ENCODE data around the gene DBN1.
"Not testable (repeated sequence)": the region's sequence is repeated elsewhere in the genome, so short reads cannot be mapped to it uniquely, and the experiment has no call there.

Gene DBN1

DNA sequence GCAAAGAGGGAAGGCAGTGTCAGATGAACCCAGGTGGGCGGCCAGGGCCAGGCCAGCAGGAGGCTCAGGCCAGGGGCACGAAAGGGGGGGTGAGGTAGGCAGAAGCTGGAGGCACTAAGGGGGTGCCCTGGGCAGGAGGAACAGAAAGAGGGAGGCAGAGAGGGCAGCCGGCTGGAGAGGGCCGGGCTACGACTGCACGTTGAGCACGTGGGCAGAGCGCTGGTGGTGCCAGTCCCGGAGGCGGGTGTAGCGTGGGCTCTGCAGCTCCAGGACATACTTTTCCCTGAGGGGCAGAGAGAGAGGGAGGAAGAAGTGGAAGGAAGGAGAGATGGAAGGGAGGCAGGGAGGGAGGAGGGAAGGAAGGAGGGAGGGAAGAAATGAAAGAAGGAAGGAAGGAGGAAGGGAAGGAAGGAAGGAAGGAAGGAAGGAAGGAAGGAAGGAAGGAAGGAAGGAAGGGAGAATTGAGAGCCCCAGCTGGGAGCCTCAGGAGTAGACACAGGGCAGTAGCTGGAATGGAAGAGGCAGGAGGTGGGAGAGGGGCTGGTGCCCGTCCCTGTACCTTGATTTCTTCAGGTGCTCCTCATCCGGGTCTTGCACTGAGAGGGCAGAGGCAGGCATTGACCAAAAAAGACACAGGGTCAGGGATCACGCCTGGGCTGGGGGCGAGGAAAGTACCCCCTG, 17.0 kb upstream of the DBN1 start:
- H3K4me3 ChIP-seq (ENCODE audit: low read depth, low read length), result no peak overlapping the region
- TF ChIP-seq, protein P1, sequence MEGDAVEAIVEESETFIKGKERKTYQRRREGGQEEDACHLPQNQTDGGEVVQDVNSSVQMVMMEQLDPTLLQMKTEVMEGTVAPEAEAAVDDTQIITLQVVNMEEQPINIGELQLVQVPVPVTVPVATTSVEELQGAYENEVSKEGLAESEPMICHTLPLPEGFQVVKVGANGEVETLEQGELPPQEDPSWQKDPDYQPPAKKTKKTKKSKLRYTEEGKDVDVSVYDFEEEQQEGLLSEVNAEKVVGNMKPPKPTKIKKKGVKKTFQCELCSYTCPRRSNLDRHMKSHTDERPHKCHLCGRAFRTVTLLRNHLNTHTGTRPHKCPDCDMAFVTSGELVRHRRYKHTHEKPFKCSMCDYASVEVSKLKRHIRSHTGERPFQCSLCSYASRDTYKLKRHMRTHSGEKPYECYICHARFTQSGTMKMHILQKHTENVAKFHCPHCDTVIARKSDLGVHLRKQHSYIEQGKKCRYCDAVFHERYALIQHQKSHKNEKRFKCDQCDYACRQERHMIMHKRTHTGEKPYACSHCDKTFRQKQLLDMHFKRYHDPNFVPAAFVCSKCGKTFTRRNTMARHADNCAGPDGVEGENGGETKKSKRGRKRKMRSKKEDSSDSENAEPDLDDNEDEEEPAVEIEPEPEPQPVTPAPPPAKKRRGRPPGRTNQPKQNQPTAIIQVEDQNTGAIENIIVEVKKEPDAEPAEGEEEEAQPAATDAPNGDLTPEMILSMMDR (IDR thresholded peaks at IDR 0.05; ENCODE audit: low read depth, low read length, missing control alignments), result no peak
- DNase-seq (ENCODE audit: low read depth), result no peak

DNA sequence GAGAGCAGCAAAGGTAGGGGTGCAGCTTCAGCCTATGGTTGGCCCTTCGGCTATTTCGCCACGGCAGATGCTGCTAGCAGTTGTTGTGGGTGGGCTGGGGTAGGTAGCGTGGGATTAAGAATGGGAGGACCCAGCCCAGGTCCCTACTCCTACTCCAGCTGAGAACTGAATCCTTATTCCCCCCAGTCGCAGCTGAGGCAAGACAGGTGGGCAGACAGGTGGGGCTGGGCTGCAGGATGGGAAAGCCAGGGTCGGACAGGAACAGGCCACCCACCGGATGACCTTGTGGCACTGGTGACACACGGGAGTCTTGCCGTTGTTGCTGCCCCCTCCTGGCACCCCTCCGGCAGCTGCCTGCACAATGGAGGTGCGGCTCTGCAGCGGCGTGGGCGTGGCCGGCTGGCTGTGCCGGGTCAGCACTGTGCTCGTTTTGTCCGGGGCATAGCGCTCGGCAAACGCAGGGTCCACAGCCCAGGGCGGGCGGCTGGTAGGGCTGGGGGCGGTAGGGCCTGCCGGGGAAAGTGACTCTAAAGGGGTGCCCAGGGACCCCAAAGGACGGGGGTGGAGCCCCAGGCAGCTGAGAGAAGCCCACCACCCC, 15.8 kb upstream of the DBN1 start:
- H3K4me3 ChIP-seq (ENCODE audit: low read depth, low read length), result no peak overlapping the region
- DNase-seq (ENCODE audit: low read depth), result no peak
- TF ChIP-seq, protein P1 (IDR thresholded peaks at IDR 0.05; ENCODE audit: low read depth, low read length, missing control alignments), result peak; percentile 7

DNA sequence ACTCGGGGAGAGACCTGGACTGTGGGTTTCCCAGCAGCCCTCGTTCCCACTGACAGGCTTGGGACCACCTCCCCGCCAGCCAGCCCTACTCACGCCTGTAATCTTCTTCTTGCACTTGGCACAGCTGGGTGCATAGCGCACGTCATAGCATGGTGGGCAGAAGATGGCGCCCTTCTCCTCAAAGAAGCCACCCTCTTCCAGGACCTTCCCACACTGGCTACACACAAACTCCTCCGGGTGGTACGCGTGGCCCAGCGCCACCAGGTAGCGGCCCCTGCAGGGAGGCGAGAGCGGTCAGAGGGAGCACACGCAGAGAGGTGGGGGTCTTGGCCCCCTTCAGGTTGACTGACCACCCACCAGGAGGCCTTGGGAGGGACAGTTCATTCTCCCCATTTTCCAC, 14.5 kb upstream of the DBN1 start:
- no peak overlapping the region for H3K4me3 ChIP-seq (ENCODE audit: low read depth, low read length)
- no peak for DNase-seq (ENCODE audit: low read depth)
- TF ChIP-seq, protein P1 (IDR thresholded peaks at IDR 0.05; ENCODE audit: low read depth, low read length, missing control alignments), result peak; percentile 11

DNA sequence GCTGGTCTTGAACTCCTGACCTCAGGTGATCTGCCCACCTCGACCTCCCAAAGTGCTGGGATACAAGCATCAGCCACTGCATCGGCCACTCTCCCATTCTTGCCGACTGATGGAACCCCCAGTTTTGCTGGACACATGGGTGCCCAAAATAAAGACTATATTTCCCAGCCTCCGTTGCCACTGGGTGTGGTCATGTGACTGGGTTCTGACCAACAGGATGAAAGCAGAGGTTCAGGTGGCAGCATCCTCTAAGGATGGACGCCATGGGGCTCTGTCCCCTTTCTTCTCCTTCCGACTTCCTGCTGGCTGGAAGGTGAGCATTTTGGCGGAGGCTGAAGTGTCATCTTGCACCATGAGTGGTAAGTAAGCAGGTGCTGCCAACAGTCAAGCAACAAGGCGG, 13.7 kb upstream of the DBN1 start:
- TF ChIP-seq, protein P1 (IDR thresholded peaks at IDR 0.05; ENCODE audit: low read depth, low read length, missing control alignments), result no peak
- no peak overlapping the region for H3K4me3 ChIP-seq (ENCODE audit: low read depth, low read length)

DNA sequence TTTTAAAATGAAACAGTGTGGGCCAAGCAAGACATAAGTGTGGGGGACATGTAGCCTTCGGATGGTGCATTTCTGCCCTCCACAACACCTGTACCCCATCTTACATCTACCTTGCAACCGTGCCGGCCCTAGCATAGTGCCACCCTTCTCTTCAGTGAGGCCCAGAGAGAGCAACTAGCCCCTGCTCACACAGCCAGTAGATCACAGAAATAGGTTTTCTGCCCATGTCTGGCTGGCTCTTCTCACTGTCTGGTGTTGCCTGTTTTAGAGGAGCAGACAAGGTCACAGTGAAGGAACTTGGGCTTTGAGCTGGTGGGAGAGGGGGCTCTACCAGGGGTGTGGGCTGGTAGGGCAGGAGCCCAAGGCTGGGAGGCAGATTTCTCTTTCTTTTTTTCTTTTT, 12.8 kb upstream of the DBN1 start:
- no peak overlapping the region for H3K4me3 ChIP-seq (ENCODE audit: low read depth, low read length)
- DNase-seq (ENCODE audit: low read depth), result no peak
- TF ChIP-seq, protein P1 (IDR thresholded peaks at IDR 0.05; ENCODE audit: low read depth, low read length, missing control alignments), result no peak

More for the DNA sequence above, 13.7 kb upstream of the DBN1 start:
- no peak for DNase-seq (ENCODE audit: low read depth)

DNA sequence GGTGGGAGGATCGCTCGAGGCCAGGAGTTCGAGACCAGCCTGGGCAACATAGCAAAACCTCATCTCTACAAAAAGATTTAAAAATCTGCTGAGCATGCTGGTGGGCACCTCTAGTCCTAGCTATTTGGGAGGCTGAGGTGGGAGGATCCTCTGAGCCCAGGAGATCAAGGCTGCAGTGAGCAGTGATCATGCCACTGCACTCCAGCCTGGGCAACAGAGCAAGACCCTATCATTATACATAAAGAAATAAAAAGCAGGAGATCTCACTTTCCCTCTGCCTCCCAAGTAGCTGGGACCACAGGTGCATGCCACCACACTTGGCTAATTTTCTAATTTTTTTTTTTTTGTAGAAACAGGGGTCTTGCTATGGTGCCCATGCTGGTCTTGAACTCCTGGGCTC, 12.3 kb upstream of the DBN1 start:
- not testable (repeated sequence) for H3K4me3 ChIP-seq (ENCODE audit: low read depth, low read length); DNase-seq (ENCODE audit: low read depth)

DNA sequence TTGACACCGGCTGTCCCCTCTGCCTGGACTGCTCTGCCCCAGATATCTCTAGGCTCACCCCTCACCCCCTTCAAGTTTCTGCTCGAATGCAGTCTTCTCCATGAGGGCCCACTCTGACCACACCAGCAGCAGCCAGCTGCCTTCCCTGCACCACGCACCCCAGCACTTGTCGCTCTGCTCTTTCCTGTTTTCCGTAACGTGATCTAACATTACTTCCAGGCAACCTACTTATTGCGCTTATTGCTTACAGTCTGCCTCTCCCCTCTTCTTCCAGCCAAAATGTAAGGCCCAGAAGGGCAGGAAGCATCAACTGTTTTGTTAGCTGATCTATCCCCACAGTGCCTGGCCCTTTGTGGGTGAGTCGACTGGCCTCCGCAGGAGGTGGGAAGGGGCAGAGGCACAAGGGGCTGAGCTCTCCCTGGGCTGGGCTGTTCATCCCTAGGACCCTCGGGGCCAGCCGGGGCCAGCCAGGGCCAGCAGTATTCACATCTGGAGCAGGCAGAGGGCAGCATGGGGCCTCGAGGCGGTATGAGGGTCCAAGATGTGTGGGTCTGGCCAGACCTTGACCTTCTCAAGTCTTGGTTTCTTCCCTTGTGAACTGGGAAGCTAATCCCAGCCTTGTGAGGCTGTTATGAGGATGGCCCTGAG, 11.6 kb upstream of the DBN1 start:
- no peak for DNase-seq (ENCODE audit: low read depth)
- H3K4me3 ChIP-seq (ENCODE audit: low read depth, low read length), result no peak overlapping the region
- TF ChIP-seq, protein P1 (IDR thresholded peaks at IDR 0.05; ENCODE audit: low read depth, low read length, missing control alignments), result no peak
